ENCODE results near the gene SLC35F3.

SLC35F3 gene

DNA sequence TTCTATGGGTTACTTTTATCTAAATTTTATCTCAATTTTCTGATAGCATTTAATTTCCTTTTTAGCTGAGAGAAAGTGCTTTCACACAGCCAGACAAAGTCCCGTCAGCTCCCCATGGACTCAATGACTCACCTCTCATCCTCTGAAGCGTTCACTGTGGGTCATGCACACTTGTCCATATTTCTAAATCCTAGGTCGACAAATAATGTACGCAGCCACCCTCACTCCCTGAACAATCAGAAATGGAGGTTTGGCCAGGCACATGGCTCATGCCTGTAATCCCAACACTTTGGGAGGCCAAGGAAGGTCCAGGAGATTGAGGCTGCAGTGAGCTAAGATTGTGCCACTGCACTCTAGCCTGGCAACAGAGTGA is 426.4 kb downstream of the SLC35F3 start:
- Mint-ChIP-seq H3K4me3 (no peak overlapping the region), H3K4me1 (peaks cover 10% of the 10 kb centered on the region), H3K27ac (no peak overlapping the region), H3K9me3 (peaks cover 4% of the 10 kb centered on the region), H3K36me3 (ENCODE audit: low read depth) (no peaks in the 10 kb centered on the region), H3K27me3 (ENCODE audit: low read depth) (peaks cover 15% of the 10 kb centered on the region)
- TF ChIP-seq, protein P1, sequence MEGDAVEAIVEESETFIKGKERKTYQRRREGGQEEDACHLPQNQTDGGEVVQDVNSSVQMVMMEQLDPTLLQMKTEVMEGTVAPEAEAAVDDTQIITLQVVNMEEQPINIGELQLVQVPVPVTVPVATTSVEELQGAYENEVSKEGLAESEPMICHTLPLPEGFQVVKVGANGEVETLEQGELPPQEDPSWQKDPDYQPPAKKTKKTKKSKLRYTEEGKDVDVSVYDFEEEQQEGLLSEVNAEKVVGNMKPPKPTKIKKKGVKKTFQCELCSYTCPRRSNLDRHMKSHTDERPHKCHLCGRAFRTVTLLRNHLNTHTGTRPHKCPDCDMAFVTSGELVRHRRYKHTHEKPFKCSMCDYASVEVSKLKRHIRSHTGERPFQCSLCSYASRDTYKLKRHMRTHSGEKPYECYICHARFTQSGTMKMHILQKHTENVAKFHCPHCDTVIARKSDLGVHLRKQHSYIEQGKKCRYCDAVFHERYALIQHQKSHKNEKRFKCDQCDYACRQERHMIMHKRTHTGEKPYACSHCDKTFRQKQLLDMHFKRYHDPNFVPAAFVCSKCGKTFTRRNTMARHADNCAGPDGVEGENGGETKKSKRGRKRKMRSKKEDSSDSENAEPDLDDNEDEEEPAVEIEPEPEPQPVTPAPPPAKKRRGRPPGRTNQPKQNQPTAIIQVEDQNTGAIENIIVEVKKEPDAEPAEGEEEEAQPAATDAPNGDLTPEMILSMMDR (IDR thresholded peaks at IDR 0.05; ENCODE audit: unreplicated experiment in 3 of 3): no peak

DNA sequence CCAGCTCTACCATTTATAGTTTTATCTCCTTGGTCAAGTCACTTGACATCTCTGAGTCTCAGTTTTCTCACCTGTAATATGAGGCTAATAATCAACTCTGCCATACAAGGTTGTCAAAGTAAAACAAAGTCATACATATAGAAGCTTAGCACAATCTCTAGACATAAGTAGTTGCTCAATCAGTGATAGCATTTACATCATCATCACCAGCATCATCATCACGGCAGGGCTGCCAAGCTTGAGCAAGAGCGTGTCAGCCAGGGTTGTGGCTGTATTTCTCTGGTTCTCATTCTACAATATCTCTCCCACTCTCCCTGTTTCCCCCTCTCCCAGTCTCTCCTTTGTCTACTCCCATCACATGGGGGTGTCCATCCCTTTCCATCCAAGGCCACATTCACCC is 427.0 kb downstream of the SLC35F3 start:
- Mint-ChIP-seq H3K9me3 (peaks cover 6% of the 10 kb centered on the region), H3K4me3 (no peak overlapping the region), H3K27me3 (ENCODE audit: low read depth) (peaks cover 8% of the 10 kb centered on the region), H3K27ac (no peak overlapping the region), H3K36me3 (ENCODE audit: low read depth) (no peaks in the 10 kb centered on the region), H3K4me1 (peaks cover 5% of the 10 kb centered on the region)
- TF ChIP-seq, protein P1 (IDR thresholded peaks at IDR 0.05; ENCODE audit: unreplicated experiment in 3 of 3): no peak

DNA sequence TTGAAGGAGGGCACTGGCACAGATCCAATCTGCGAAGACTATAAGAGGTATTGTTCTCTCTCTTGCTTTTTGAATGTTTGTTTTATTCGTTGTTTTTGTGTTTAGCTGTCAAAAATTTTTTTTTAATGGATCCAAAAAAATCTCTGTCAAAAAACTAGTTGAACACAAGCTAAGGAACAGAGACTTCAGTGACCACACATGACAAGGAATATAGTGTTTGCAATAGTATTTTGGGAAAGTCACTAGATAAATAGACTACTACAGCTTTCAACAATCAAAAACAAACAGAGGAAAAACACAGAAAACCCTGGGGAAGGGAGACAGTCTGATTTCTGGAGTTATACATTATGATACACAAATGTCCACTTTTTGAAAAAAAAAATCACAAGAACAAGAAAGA is 431.9 kb downstream of the SLC35F3 start:
- Mint-ChIP-seq H3K9me3 (peaks cover 37% of the 10 kb centered on the region), H3K27me3 (ENCODE audit: low read depth) (no peaks in the 10 kb centered on the region), H3K4me1 (no peaks in the 10 kb centered on the region), H3K36me3 (ENCODE audit: low read depth) (no peaks in the 10 kb centered on the region), H3K4me3 (no peak overlapping the region), H3K27ac (no peak overlapping the region)
- TF ChIP-seq, protein P1 (IDR thresholded peaks at IDR 0.05; ENCODE audit: unreplicated experiment in 3 of 3): no peak

DNA sequence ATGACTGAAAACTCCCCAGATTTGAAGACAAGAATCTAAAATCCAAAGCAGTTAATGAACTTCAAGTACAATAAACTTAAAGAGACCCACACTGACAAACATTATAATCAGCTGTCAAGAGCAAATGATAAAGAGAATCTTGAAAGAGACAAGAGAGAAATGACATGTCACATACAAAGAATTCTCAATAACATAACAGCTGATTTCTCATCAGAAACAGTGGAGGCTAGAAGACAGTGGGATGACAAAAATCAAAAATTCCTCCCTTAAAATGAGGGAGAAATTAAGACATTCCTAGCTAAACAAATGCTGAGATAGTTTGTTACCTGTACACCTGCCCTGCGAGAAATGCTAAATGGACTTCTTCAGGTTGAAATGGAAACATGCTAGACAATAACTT is 432.8 kb downstream of the SLC35F3 start:
- Mint-ChIP-seq H3K9me3 (peaks cover 41% of the 10 kb centered on the region), H3K4me3 (no peak overlapping the region), H3K4me1 (no peaks in the 10 kb centered on the region), H3K36me3 (ENCODE audit: low read depth) (no peaks in the 10 kb centered on the region), H3K27ac (no peak overlapping the region), H3K27me3 (ENCODE audit: low read depth) (no peaks in the 10 kb centered on the region)
- TF ChIP-seq, protein P1 (IDR thresholded peaks at IDR 0.05; ENCODE audit: unreplicated experiment in 3 of 3): no peak

DNA sequence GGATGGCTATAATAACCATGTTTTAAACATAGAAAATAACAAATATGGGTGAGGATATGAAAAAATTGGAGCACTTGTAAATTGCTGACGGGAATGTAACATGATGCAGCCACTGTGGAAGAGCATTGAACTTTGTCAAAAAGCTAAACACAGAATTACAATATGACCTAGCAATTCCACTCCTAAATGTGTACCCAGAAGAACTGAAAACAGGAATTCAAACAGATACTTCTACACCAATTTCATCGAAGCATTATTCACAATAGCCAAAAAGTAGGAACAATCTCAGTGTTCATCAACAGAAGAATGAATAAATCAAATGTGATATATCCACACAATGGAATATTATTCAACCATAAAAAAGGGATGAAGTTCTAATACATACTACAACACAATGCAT is 436.1 kb downstream of the SLC35F3 start:
- no peaks in the 10 kb centered on the region for H3K4me1 Mint-ChIP-seq
- peaks cover 42% of the 10 kb centered on the region for H3K9me3 Mint-ChIP-seq
- no peaks in the 10 kb centered on the region for H3K36me3 Mint-ChIP-seq (ENCODE audit: low read depth)
- no peak overlapping the region for H3K4me3 Mint-ChIP-seq
- H3K27ac Mint-ChIP-seq: no peak overlapping the region
- TF ChIP-seq, protein P1 (IDR thresholded peaks at IDR 0.05; ENCODE audit: unreplicated experiment in 3 of 3): no peak
- H3K27me3 Mint-ChIP-seq (ENCODE audit: low read depth): no peaks in the 10 kb centered on the region

DNA sequence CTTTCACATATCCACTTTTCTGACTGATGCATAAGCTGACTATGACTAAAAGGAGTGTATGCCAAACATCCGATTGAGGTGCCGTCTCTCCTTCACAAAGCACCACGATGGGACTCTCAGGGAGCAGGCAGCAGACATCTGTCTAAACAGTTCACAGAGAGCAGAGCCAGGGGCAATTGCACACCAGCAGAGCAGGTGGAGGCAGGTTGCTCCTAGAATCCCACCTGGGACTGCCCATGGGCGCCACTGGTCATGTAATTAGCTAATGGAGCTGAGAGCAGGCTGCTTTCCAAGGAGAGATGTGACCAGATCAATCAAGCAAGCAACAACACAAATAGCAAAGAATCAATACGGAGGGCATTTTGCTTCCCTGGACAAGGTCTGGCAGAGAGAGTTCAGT is 438.3 kb downstream of the SLC35F3 start:
- no peaks in the 10 kb centered on the region for H3K27me3 Mint-ChIP-seq (ENCODE audit: low read depth)
- no peaks in the 10 kb centered on the region for H3K4me1 Mint-ChIP-seq
- no peaks in the 10 kb centered on the region for H3K36me3 Mint-ChIP-seq (ENCODE audit: low read depth)
- no peak overlapping the region for H3K4me3 Mint-ChIP-seq
- H3K9me3 Mint-ChIP-seq: peaks cover 31% of the 10 kb centered on the region
- TF ChIP-seq, protein P1 (IDR thresholded peaks at IDR 0.05; ENCODE audit: unreplicated experiment in 3 of 3): no peak
- H3K27ac Mint-ChIP-seq: no peak overlapping the region

Measured in nephron (organoid).